Measurements from ENCODE around the gene JPH4.

- TF ChIP-seq, protein P1, sequence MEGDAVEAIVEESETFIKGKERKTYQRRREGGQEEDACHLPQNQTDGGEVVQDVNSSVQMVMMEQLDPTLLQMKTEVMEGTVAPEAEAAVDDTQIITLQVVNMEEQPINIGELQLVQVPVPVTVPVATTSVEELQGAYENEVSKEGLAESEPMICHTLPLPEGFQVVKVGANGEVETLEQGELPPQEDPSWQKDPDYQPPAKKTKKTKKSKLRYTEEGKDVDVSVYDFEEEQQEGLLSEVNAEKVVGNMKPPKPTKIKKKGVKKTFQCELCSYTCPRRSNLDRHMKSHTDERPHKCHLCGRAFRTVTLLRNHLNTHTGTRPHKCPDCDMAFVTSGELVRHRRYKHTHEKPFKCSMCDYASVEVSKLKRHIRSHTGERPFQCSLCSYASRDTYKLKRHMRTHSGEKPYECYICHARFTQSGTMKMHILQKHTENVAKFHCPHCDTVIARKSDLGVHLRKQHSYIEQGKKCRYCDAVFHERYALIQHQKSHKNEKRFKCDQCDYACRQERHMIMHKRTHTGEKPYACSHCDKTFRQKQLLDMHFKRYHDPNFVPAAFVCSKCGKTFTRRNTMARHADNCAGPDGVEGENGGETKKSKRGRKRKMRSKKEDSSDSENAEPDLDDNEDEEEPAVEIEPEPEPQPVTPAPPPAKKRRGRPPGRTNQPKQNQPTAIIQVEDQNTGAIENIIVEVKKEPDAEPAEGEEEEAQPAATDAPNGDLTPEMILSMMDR (IDR thresholded peaks at IDR 0.05; ENCODE audit: extremely low read depth in 1 of 2, insufficient read depth in 1 of 2, low read depth in 1 of 2, low read length in 2 of 2): no peak
- TF ChIP-seq POLR2A (IDR thresholded peaks at IDR 0.05; ENCODE audit: low read depth, low read length): no peak
- no peak for TF ChIP-seq MYC (IDR thresholded peaks at IDR 0.05; ENCODE audit: low read depth, low read length)
- TF ChIP-seq, protein P2, sequence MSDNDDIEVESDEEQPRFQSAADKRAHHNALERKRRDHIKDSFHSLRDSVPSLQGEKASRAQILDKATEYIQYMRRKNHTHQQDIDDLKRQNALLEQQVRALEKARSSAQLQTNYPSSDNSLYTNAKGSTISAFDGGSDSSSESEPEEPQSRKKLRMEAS (IDR thresholded peaks at IDR 0.05; ENCODE audit: insufficient read depth, insufficient read length): no peak
- TF ChIP-seq POLR2AphosphoS5 (IDR thresholded peaks at IDR 0.05; ENCODE audit: insufficient read depth, low read depth, low read length): no peak
- TF ChIP-seq FOS (IDR thresholded peaks at IDR 0.05; ENCODE audit: borderline replicate concordance, insufficient read depth, low read length): no peak
- no peak for TF ChIP-seq EZH2 (IDR thresholded peaks at IDR 0.05; ENCODE audit: borderline replicate concordance, low read depth, low read length, severe bottlenecking)
- TF ChIP-seq JUN (IDR thresholded peaks at IDR 0.05; ENCODE audit: borderline replicate concordance, insufficient read depth, insufficient read length, low read depth): no peak
- no peak for TF ChIP-seq GATA2 (IDR thresholded peaks at IDR 0.05; ENCODE audit: insufficient read depth, insufficient read length, low read depth, low read length)
These were observed 53.0 kb downstream of the JPH4 start for GRCh38 chr14:23525611-23526010.
